H9 (cell line): ENCODE data around the gene RAPSN. TPM values are rescaled to one million over a fixed set of nuclear protein-coding genes. Genes with fewer than 3 reads are reported as not detected.

Source experiments
- DNase-seq: peaks from one replicate; pipeline ENCODE4 v3.0.0-alpha.2; 2017
- H2AFZ ChIP-seq: one replicate; pipeline ENCODE4 v1.6.1; 2013; ENCODE audit warnings: mild to moderate bottlenecking, low read length, control low read depth, moderate library complexity
- H2AK5ac ChIP-seq: 2 replicates; pipeline ENCODE4 v1.6.1; 2013; ENCODE audit warnings: low read length, control low read depth, mixed read lengths; ENCODE audit not compliant: insufficient read length
- H2BK120ac ChIP-seq: one replicate; pipeline ENCODE4 v1.6.1; 2013; ENCODE audit warnings: low read depth, mild to moderate bottlenecking, low read length, control low read depth, inconsistent platforms; ENCODE audit not compliant: poor library complexity, severe bottlenecking
- H2BK12ac ChIP-seq: 2 replicates; pipeline ENCODE4 v1.6.1; 2013; ENCODE audit warnings: low read length, control low read depth, mixed read lengths, low read depth; ENCODE audit not compliant: insufficient read length
- H2BK15ac ChIP-seq: 2 replicates; pipeline ENCODE4 v1.6.1; 2013; ENCODE audit warnings: low read depth, low read length, control low read depth
- H2BK20ac ChIP-seq: one replicate; pipeline ENCODE4 v1.6.1; 2013; ENCODE audit warnings: low read depth, mild to moderate bottlenecking, low read length, control low read depth, inconsistent platforms; ENCODE audit not compliant: poor library complexity, severe bottlenecking
- H2BK5ac ChIP-seq: 2 replicates; pipeline ENCODE4 v1.6.1; 2013; ENCODE audit warnings: low read length, control low read depth, mixed read lengths; ENCODE audit not compliant: insufficient read length
- H3K14ac ChIP-seq: 2 replicates; pipeline ENCODE4 v1.6.1; 2013; ENCODE audit warnings: low read length, control low read depth; ENCODE audit not compliant: insufficient read depth
- H3K18ac ChIP-seq: 2 replicates; pipeline ENCODE4 v1.6.1; 2013; ENCODE audit warnings: low read depth, mild to moderate bottlenecking, mixed read lengths, low read length, control low read depth; ENCODE audit not compliant: insufficient read length
- H3K23ac ChIP-seq: 2 replicates; pipeline ENCODE4 v1.6.1; 2013; ENCODE audit warnings: low read length, control low read depth, mixed read lengths, low read depth; ENCODE audit not compliant: insufficient read length
- H3K23me2 ChIP-seq: 2 replicates; pipeline ENCODE4 v1.6.1; 2013; ENCODE audit warnings: low read depth, mild to moderate bottlenecking, mixed read lengths, low read length, control low read depth; ENCODE audit not compliant: insufficient read length, poor library complexity, severe bottlenecking
- H3K27ac ChIP-seq: 2 replicates; pipeline ENCODE4 v1.5.1; 2013; ENCODE audit warnings: low read length, control low read depth, mixed read lengths, low read depth; ENCODE audit not compliant: insufficient read length
- H3K27me3 ChIP-seq: 2 replicates; pipeline ENCODE4 v1.6.1; 2013; ENCODE audit warnings: low read length, control low read depth, inconsistent platforms; ENCODE audit not compliant: insufficient read depth
- H3K4ac ChIP-seq: 2 replicates; pipeline ENCODE4 v1.6.1; 2013; ENCODE audit warnings: low read depth, mild to moderate bottlenecking, control low read depth, inconsistent platforms, low read length, moderate library complexity
- H3K4me1 ChIP-seq: 2 replicates; pipeline ENCODE4 v1.6.1; 2013; ENCODE audit warnings: low read length, control low read depth, inconsistent platforms; ENCODE audit not compliant: insufficient read depth
- H3K4me2 ChIP-seq: 2 replicates; pipeline ENCODE4 v1.6.1; 2013; ENCODE audit warnings: low read length, control low read depth, mixed read lengths; ENCODE audit not compliant: insufficient read length, insufficient read depth
- H3K56ac ChIP-seq: 2 replicates; pipeline ENCODE4 v1.6.1; 2013; ENCODE audit warnings: low read depth, mild to moderate bottlenecking, mixed read lengths, low read length, control low read depth; ENCODE audit not compliant: insufficient read length
- H3K79me1 ChIP-seq: 2 replicates; pipeline ENCODE4 v1.6.1; 2013; ENCODE audit warnings: low read depth, mild to moderate bottlenecking, moderate library complexity, low read length, control low read depth, inconsistent platforms; ENCODE audit not compliant: insufficient read depth, poor library complexity, severe bottlenecking
- H3K79me2 ChIP-seq: 2 replicates; pipeline ENCODE4 v1.6.1; 2013; ENCODE audit warnings: low read length, control low read depth, inconsistent platforms; ENCODE audit not compliant: insufficient read depth
- H3K9ac ChIP-seq: 2 replicates; pipeline ENCODE4 v1.6.1; 2013; ENCODE audit warnings: low read length, control low read depth, mixed read lengths; ENCODE audit not compliant: insufficient read length; ENCODE audit errors: extremely low read depth
- H3K9me3 ChIP-seq: one replicate; pipeline ENCODE4 v1.6.1; 2013; ENCODE audit warnings: low read depth, low read length, inconsistent platforms; ENCODE audit not compliant: control insufficient read depth
- H3T11ph ChIP-seq: one replicate; pipeline ENCODE4 v1.6.1; 2013; ENCODE audit warnings: mild to moderate bottlenecking, low read length, control low read depth, inconsistent platforms
- H4K20me1 ChIP-seq: one replicate; pipeline ENCODE4 v1.6.1; 2013; ENCODE audit not compliant: control insufficient read depth, insufficient read length, insufficient read depth
- H4K5ac ChIP-seq: 2 replicates; pipeline ENCODE4 v1.6.1; 2013; ENCODE audit warnings: low read depth, mild to moderate bottlenecking, mixed read lengths, low read length, control low read depth; ENCODE audit not compliant: insufficient read length
- H4K8ac ChIP-seq: replicated peaks from 2 replicates; pipeline ENCODE4 v1.6.1; 2013; ENCODE audit warnings: low read length, control low read depth, mixed read lengths, low read depth; ENCODE audit not compliant: insufficient read length
- H4K91ac ChIP-seq: 2 replicates; pipeline ENCODE4 v1.6.1; 2013; ENCODE audit warnings: low read depth, mild to moderate bottlenecking, moderate library complexity, mixed read lengths, low read length, control low read depth; ENCODE audit not compliant: insufficient read length
- H3K27ac Mint-ChIP-seq, 3 experiments: 2 replicates in 2 of 3; 3 replicates in 1 of 3; pipeline ENCODE4 v1.8.0; 2020 to 2021; ENCODE audit warnings: mixed read lengths in 3 of 3, mild to moderate bottlenecking in 1 of 3, moderate library complexity in 1 of 3
- H3K27me3 Mint-ChIP-seq: 2 replicates; pipeline ENCODE4 v1.8.0; 2021; ENCODE audit warnings: low read depth, mild to moderate bottlenecking, moderate library complexity, mixed read lengths
- H3K36me3 Mint-ChIP-seq, 3 experiments: 2 replicates in 2 of 3; 3 replicates in 1 of 3; pipeline ENCODE4 v1.8.0; 2020 to 2021; ENCODE audit warnings: low read depth in 3 of 3, mixed read lengths in 3 of 3; ENCODE audit not compliant: insufficient read depth in 1 of 3
- H3K4me1 Mint-ChIP-seq, 2 experiments: 2 replicates each; pipeline ENCODE4 v1.8.0; 2020; ENCODE audit warnings: mixed read lengths in 2 of 2
- H3K4me3 Mint-ChIP-seq, 2 experiments: 2 replicates in 1 of 2; 3 replicates in 1 of 2; pipeline ENCODE4 v1.8.0; 2020 to 2021; ENCODE audit warnings: mild to moderate bottlenecking in 2 of 2, mixed read lengths in 2 of 2, moderate library complexity in 1 of 2
- H3K9me3 Mint-ChIP-seq, 2 experiments: 2 replicates in 1 of 2; 3 replicates in 1 of 2; pipeline ENCODE4 v1.8.0; 2020; ENCODE audit warnings: mild to moderate bottlenecking in 2 of 2, mixed read lengths in 2 of 2, moderate library complexity in 1 of 2
- CTCF ChIP-seq: fragments of 200-600 bp; sonication (generic); conservative IDR thresholded peaks from 3 replicates; pipeline ENCODE4 v1.8.0; 2021; ENCODE audit warnings: antibody characterized with exemption, mild to moderate bottlenecking
- WGBS: extraction: QIAGEN DNeasy Blood & Tissue Kit; methylation state at CpG from one replicate; pipeline ENCODE4 v1.1.7; 2013; ENCODE audit warnings: missing lambda C conversion rate, low lambda C conversion rate, mixed read lengths; ENCODE audit not compliant: insufficient read length; ENCODE audit errors: extremely low coverage; 5-methylcytosine and 5-hydroxymethylcytosine counted together
- total RNA-seq: library from RNA; stranded (reverse); gene quantifications from 2 replicates; pipeline ENCODE4 v1.2.1, GENCODE V29; 2021

RAPSN gene
- total RNA-seq, 1 experiment from 2014 or later = 0.48 TPM

GRCh38 chr11:47399860-47400767 lies 48.8 kb downstream of the RAPSN start:
- H4K20me1 ChIP-seq = no peaks in the 10 kb centered on the region
- peak overlapping the region; percentile 56 for H3K18ac ChIP-seq
- H3K23ac ChIP-seq = no peak overlapping the region
- peak overlapping the region; percentile 10 for H3K9ac ChIP-seq
- peak overlapping the region; percentile 57; the same call in 1 of the 2 replicates for H3K14ac ChIP-seq
- Mint-ChIP-seq H3K36me3 (no peaks in the 10 kb centered on the region), H3K27me3 (no peaks in the 10 kb centered on the region; the same call in 1 of the 2 replicates), H3K9me3 (no peaks in the 10 kb centered on the region), H3K4me1 (peaks cover 27 to 36% of the 10 kb centered on the region in 2 experiments), H3K4me3 (peak overlapping the region; percentile 72 to 83), H3K27ac (peak overlapping the region; percentile 95 to 99 (median 96))
- no peak for TF ChIP-seq CTCF
- H4K5ac ChIP-seq = no peak overlapping the region
- no peaks in the 10 kb centered on the region for H3K79me2 ChIP-seq
- H2BK120ac ChIP-seq = no peak overlapping the region
- H3K23me2 ChIP-seq = peaks cover 4% of the 10 kb centered on the region
- DNase-seq = peak; percentile 72
- no peaks in the 10 kb centered on the region for H3K9me3 ChIP-seq
- no CpG with 5 or more reads among the region's 47 CpGs for WGBS
- no peak overlapping the region for H3K4ac ChIP-seq
- no peak overlapping the region for H3T11ph ChIP-seq
- peaks cover 3% of the 10 kb centered on the region for H3K4me1 ChIP-seq
- no peaks in the 10 kb centered on the region for H3K27me3 ChIP-seq
- H2BK20ac ChIP-seq = no peak overlapping the region
- no peak overlapping the region for H2AK5ac ChIP-seq
- no peak overlapping the region for H2BK12ac ChIP-seq
- no peak overlapping the region for H4K8ac ChIP-seq
- no peak overlapping the region for H3K56ac ChIP-seq
- no peaks in the 10 kb centered on the region for H3K79me1 ChIP-seq
- H3K4me2 ChIP-seq = peak overlapping the region; percentile 67
- H2BK15ac ChIP-seq = no peak overlapping the region
- no peak overlapping the region for H4K91ac ChIP-seq
- peak overlapping the region; percentile 3 for H3K27ac ChIP-seq
- no peak overlapping the region for H2AFZ ChIP-seq
- H2BK5ac ChIP-seq = no peak overlapping the region
